Measurements from ENCODE around the gene CATSPER1. TPM values are rescaled to one million over a fixed set of nuclear protein-coding genes. Genes with fewer than 3 reads are reported as not detected.

CATSPER1 gene
- total RNA-seq, 4 donors from 2014 or later = 0.12 TPM; not detected in 3

GRCh38 chr11:65973439-65974110, 52.7 kb downstream of the CATSPER1 start:
- no peaks in the 10 kb centered on the region for H3K9me3 ChIP-seq
- ATAC-seq = no peak
- no peak for TF ChIP-seq POLR2A (IDR thresholded peaks at IDR 0.05)
- TF ChIP-seq CTCF (IDR thresholded peaks at IDR 0.05) = no peak
- no peak for TF ChIP-seq POLR2AphosphoS5 (IDR thresholded peaks at IDR 0.05)
- TF ChIP-seq EP300 (IDR thresholded peaks at IDR 0.05) = no peak
- H3K36me3 ChIP-seq = peaks cover 0 to 79% of the 10 kb centered on the region in 2 donors
- no peak overlapping the region for H3K4me3 ChIP-seq
- H3K27ac ChIP-seq = no peak overlapping the region
- H3K4me1 ChIP-seq = no peaks in the 10 kb centered on the region
- WGBS, 2 donors (ENCODE audit: low coverage in 1 of 2) = 90 to 100% methylated on average over 6 to 7 of the region's 13 CpGs
- H3K27me3 ChIP-seq = no peaks in the 10 kb centered on the region

- no peaks in the 10 kb centered on the region for H3K9me3 ChIP-seq
- 89 to 95% methylated on average over 7 to 8 of the region's 8 CpGs for WGBS, 2 donors (ENCODE audit: low coverage in 1 of 2)
- no peaks in the 10 kb centered on the region for H3K27me3 ChIP-seq
- H3K4me1 ChIP-seq = no peaks in the 10 kb centered on the region
- H3K4me3 ChIP-seq = no peak overlapping the region
- H3K27ac ChIP-seq = no peak overlapping the region
- no peak for TF ChIP-seq POLR2A (IDR thresholded peaks at IDR 0.05)
- TF ChIP-seq EP300 (IDR thresholded peaks at IDR 0.05) = no peak
- no peak for TF ChIP-seq POLR2AphosphoS5 (IDR thresholded peaks at IDR 0.05)
- no peak for TF ChIP-seq CTCF (IDR thresholded peaks at IDR 0.05)
- H3K36me3 ChIP-seq = peaks cover 0 to 79% of the 10 kb centered on the region in 2 donors
- ATAC-seq = no peak
Measured at GRCh38 chr11:65972116-65972515, 54.2 kb downstream of the CATSPER1 start.

GRCh38 chr11:65968600-65969482, 57.4 kb downstream of the CATSPER1 start:
- Histone ChIP-seq H3K9me3 (no peaks in the 10 kb centered on the region), H3K4me1 (peaks cover 0 to 7% (median 1%) of the 10 kb centered on the region in 3 donors), H3K4me3 (no peak overlapping the region), H3K36me3 (peaks cover 0 to 90% of the 10 kb centered on the region in 2 donors), H3K27ac (no peak overlapping the region), H3K27me3 (no peaks in the 10 kb centered on the region)
- WGBS, 2 donors (ENCODE audit: low coverage in 1 of 2) = 77 to 82% methylated on average over 9 to 10 of the region's 15 CpGs
- TF ChIP-seq POLR2A (IDR thresholded peaks at IDR 0.05) = no peak
- ATAC-seq = no peak

- 86 to 87% methylated on average over 7 to 16 of the region's 30 CpGs for WGBS, 2 donors (ENCODE audit: low coverage in 1 of 2)
- TF ChIP-seq POLR2A (IDR thresholded peaks at IDR 0.05) (no peak), CTCF (IDR thresholded peaks at IDR 0.05) (no peak), EP300 (IDR thresholded peaks at IDR 0.05) (no peak), POLR2AphosphoS5 (IDR thresholded peaks at IDR 0.05) (no peak)
- H3K9me3 ChIP-seq = no peaks in the 10 kb centered on the region
- peaks cover 0 to 80% of the 10 kb centered on the region in 2 donors for H3K36me3 ChIP-seq
- no peak overlapping the region for H3K27ac ChIP-seq
- H3K4me3 ChIP-seq = no peak overlapping the region
- H3K27me3 ChIP-seq = no peaks in the 10 kb centered on the region
- peaks cover 9 to 21% (median 16%) of the 10 kb centered on the region in 3 donors for H3K4me1 ChIP-seq
- ATAC-seq = no peak
Measured at GRCh38 chr11:65967329-65967934, 58.8 kb downstream of the CATSPER1 start.

Other genes with a start within 250 kb of the CATSPER1 start
- gene AP5B1, start 245.5 kb downstream of the CATSPER1 start, total RNA-seq = 10 to 100 TPM; 11.2 to 23.4 (median 15.7) TPM
- gene OVOL1, start 239.4 kb downstream of the CATSPER1 start, total RNA-seq = under 1 TPM in 1 of 4 donors, not detected in 3; 0.62 TPM
- gene SNX32, start 192.5 kb downstream of the CATSPER1 start, total RNA-seq = under 1 TPM in 1 of 4 donors, not detected in 3; 0.13 TPM
- 100 to 1,000 TPM; 559 to 895 (median 639) TPM for gene CFL1, start 168.3 kb downstream of the CATSPER1 start, total RNA-seq
- gene MUS81, start 166.0 kb downstream of the CATSPER1 start, total RNA-seq = 10 to 100 TPM; 37.2 to 71.7 (median 60.8) TPM
- gene EFEMP2, start 153.7 kb downstream of the CATSPER1 start, total RNA-seq = 10 to 100 TPM; 55.6 to 92.8 (median 81.2) TPM
- 1 to 10 TPM in 1 of 4 donors, under 1 TPM in 2, not detected in 1; 0.52 to 3.6 (median 0.94) TPM for gene CTSW, start 146.6 kb downstream of the CATSPER1 start, total RNA-seq
- gene FIBP, start 138.0 kb downstream of the CATSPER1 start, total RNA-seq = 10 to 100 TPM; 35.2 to 62.3 (median 54.6) TPM
- 100 to 1,000 TPM in 1 of 4 donors, 10 to 100 TPM in 3; 68.7 to 111 (median 77.7) TPM for gene CCDC85B, start 135.8 kb downstream of the CATSPER1 start, total RNA-seq
- 10 to 100 TPM in 1 of 4 donors, 1 to 10 TPM in 3; 1.4 to 24.9 (median 4.1) TPM for gene FOSL1, start 126.1 kb downstream of the CATSPER1 start, total RNA-seq
- gene C11orf68, start 107.4 kb downstream of the CATSPER1 start, total RNA-seq = 10 to 100 TPM; 19.4 to 38.4 (median 33.3) TPM
- gene DRAP1, start 107.1 kb downstream of the CATSPER1 start, total RNA-seq = 100 to 1,000 TPM in 2 of 4 donors, 10 to 100 TPM in 2; 80.2 to 118 (median 98.8) TPM
- not detected for gene TSGA10IP, start 81.0 kb downstream of the CATSPER1 start, total RNA-seq
- 10 to 100 TPM; 32.3 to 96.1 (median 39.7) TPM for gene SART1, start 64.7 kb downstream of the CATSPER1 start, total RNA-seq
- 10 to 100 TPM; 29.3 to 35.0 (median 30.7) TPM for gene EIF1AD, start 24.3 kb downstream of the CATSPER1 start, total RNA-seq
- 10 to 100 TPM; 35.9 to 61.2 (median 43.4) TPM for gene BANF1, start 24.0 kb downstream of the CATSPER1 start, total RNA-seq
- 1 to 10 TPM in 1 of 4 donors, not detected in 3; 1.7 TPM for gene CST6, start 14.5 kb downstream of the CATSPER1 start, total RNA-seq
- 1 to 10 TPM; 1.2 to 7.8 (median 2.2) TPM for gene GAL3ST3, start 22.7 kb upstream of the CATSPER1 start, total RNA-seq
- 100 to 1,000 TPM; 113 to 179 (median 160) TPM for gene SF3B2, start 25.9 kb upstream of the CATSPER1 start, total RNA-seq
- gene PACS1, start 43.8 kb upstream of the CATSPER1 start, total RNA-seq = 10 to 100 TPM; 32.7 to 81.8 (median 38.2) TPM
- 10 to 100 TPM; 24.6 to 49.6 (median 34.2) TPM for gene KLC2, start 231.2 kb upstream of the CATSPER1 start, total RNA-seq
- gene RAB1B, start 242.2 kb upstream of the CATSPER1 start, total RNA-seq = 100 to 1,000 TPM in 3 of 4 donors, 10 to 100 TPM in 1; 99.3 to 162 (median 115) TPM

Data from gastroesophageal sphincter (tissue), 4 donors.